C4-2B (cell line): Measurements from ENCODE around the gene POGZ.

Experiments
- ZFX ChIP-seq: fragments of 450-650 bp; IDR thresholded peaks from 2 replicates; pipeline ENCODE4 v1.6.1; 2017
- TF ChIP-seq, protein P1 (sequence below): fragments of 450-650 bp; conservative IDR thresholded peaks from 2 replicates; pipeline ENCODE4 v1.5.1; 2017; ENCODE audit warnings: mild to moderate bottlenecking

DNA sequence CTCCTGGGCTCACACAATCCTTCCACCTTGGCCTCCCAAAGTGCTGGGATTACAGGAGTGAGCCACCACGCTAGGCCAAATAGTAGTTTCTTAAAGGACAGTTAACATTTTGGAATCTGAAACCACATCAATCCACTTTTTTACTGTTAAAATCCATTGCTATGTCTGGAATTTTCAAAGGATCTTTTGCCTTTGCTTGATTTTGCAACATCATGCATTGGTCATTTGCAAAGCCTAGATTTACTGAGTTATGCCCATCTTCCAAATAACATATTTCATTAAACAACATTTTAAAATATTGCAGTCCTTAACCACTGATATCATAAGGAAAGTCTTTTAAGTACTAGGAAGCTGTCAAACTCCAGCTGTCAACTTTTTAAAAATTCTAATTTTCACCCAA, 3.3 kb downstream of the POGZ start:
- TF ChIP-seq, protein P1, sequence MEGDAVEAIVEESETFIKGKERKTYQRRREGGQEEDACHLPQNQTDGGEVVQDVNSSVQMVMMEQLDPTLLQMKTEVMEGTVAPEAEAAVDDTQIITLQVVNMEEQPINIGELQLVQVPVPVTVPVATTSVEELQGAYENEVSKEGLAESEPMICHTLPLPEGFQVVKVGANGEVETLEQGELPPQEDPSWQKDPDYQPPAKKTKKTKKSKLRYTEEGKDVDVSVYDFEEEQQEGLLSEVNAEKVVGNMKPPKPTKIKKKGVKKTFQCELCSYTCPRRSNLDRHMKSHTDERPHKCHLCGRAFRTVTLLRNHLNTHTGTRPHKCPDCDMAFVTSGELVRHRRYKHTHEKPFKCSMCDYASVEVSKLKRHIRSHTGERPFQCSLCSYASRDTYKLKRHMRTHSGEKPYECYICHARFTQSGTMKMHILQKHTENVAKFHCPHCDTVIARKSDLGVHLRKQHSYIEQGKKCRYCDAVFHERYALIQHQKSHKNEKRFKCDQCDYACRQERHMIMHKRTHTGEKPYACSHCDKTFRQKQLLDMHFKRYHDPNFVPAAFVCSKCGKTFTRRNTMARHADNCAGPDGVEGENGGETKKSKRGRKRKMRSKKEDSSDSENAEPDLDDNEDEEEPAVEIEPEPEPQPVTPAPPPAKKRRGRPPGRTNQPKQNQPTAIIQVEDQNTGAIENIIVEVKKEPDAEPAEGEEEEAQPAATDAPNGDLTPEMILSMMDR: no peak
- TF ChIP-seq ZFX: no peak
